Neutrophil (primary cell): ENCODE measurements around the gene PRCC.

ENCODE experiments used
- H3K27ac ChIP-seq: fragments of 200-600 bp; sonication (generic); 2 replicates; pipeline ENCODE4 v1.5.1; 2016; ENCODE audit warnings: mild to moderate bottlenecking, moderate library complexity
- H3K27me3 ChIP-seq: fragments of 200-600 bp; sonication (generic); 2 replicates; pipeline ENCODE4 v1.6.0; 2016; ENCODE audit warnings: mild to moderate bottlenecking
- H3K36me3 ChIP-seq: fragments of 200-600 bp; sonication (generic); 2 replicates; pipeline ENCODE4 v1.5.1; 2017
- H3K4me1 ChIP-seq, 2 experiments: fragments of 200-600 bp in 1 of 2; sonication (generic) in 1 of 2; 1 replicate in 1 of 2; 2 replicates in 1 of 2; pipeline versions ENCODE4 v1.5.1 to v1.6.1; 2013 to 2016; ENCODE audit warnings: low read depth in 1 of 2, low read length in 1 of 2, mild to moderate bottlenecking in 1 of 2, moderate library complexity in 1 of 2; ENCODE audit not compliant: control insufficient read depth in 1 of 2, insufficient read depth in 1 of 2
- H3K4me3 ChIP-seq, 2 experiments: fragments of 200-600 bp in 1 of 2; sonication (generic) in 1 of 2; 1 replicate in 1 of 2; 2 replicates in 1 of 2; pipeline ENCODE4 v1.5.1; 2013 to 2016; ENCODE audit warnings: low read depth in 1 of 2, low read length in 1 of 2, mild to moderate bottlenecking in 1 of 2, moderate library complexity in 1 of 2
- H3K9me3 ChIP-seq: fragments of 200-600 bp; sonication (generic); 2 replicates; pipeline ENCODE4 v1.5.1; 2016
- TF ChIP-seq, protein P1 (sequence below): fragments of 200-600 bp; sonication (generic); IDR thresholded peaks from 2 replicates; pipeline ENCODE4 v1.5.1; 2016; ENCODE audit warnings: antibody characterized with exemption

Gene PRCC

DNA sequence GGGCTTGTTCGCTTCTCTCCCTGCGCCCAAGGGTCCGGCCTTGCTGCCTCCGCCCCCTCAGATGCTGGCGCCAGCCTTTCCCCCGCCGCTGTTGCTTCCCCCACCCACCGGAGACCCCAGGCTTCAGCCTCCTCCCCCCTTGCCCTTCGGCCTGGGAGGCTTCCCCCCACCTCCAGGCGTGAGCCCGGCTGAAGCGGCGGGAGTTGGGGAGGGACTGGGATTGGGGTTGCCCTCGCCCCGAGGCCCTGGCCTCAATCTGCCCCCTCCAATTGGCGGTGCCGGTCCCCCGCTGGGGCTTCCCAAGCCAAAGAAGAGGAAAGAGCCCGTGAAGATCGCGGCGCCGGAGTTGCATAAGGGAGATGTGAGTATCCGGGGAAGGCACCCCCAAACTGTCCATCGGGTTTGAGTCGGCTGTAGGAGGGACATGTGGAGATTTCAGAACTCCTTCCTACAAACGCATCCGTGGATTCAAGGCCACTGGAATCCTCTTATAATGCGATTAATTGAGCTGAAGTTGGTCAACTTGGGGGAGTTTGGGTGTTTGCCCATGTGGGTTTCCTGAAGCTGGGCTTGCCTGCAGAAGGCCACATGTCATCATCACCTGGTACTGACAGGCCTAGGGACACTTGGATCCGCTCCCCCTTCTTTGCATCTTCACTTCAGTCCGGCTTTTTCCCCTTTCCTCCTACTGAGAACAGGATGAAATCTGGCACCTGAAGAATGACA, 707 bp downstream of the PRCC start:
- Histone ChIP-seq H3K36me3 (no peaks in the 10 kb centered on the region), H3K4me1 (peaks cover 33% of the 10 kb centered on the region in 2 experiments), H3K4me3 (peak overlapping the region; percentile 84 to 89), H3K9me3 (no peaks in the 10 kb centered on the region), H3K27me3 (no peaks in the 10 kb centered on the region), H3K27ac (peak overlapping the region; percentile 92)
- TF ChIP-seq, protein P1, sequence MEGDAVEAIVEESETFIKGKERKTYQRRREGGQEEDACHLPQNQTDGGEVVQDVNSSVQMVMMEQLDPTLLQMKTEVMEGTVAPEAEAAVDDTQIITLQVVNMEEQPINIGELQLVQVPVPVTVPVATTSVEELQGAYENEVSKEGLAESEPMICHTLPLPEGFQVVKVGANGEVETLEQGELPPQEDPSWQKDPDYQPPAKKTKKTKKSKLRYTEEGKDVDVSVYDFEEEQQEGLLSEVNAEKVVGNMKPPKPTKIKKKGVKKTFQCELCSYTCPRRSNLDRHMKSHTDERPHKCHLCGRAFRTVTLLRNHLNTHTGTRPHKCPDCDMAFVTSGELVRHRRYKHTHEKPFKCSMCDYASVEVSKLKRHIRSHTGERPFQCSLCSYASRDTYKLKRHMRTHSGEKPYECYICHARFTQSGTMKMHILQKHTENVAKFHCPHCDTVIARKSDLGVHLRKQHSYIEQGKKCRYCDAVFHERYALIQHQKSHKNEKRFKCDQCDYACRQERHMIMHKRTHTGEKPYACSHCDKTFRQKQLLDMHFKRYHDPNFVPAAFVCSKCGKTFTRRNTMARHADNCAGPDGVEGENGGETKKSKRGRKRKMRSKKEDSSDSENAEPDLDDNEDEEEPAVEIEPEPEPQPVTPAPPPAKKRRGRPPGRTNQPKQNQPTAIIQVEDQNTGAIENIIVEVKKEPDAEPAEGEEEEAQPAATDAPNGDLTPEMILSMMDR, result no peak

DNA sequence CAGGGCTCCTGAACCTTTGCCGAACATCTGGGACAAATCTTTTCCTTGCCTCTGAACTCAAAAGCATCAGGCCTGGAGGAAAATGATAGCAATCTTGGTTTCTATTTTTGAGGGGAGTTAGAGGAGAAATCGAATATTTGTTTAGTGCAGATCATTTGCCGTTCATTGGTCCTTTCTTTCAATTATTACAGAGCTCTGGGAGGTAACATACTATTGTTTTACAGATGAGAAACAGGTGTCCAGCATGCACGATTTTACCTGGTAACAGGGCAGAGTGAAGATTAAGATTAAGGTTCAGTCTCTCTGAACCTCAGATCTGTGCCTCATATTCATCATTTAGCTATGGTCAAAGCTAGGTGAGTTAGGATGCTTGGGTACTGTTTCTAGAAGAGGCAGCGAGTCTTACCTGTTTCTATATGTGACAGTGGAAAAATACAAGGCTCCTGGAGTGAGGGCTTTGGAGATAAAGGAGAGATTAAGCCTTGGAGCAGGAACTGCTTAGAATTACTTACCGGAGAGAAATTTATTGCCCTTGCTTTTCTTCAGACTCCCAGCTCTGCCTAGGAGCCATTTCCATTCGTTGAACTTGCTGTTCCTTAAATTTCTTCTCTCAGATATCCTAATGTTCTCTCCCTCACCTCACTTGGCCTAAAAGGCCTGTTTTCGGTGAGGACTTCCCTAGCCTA, 1.4 kb downstream of the PRCC start:
- Histone ChIP-seq H3K9me3 (no peaks in the 10 kb centered on the region), H3K36me3 (no peaks in the 10 kb centered on the region), H3K4me1 (peaks cover 33% of the 10 kb centered on the region in 2 experiments), H3K27me3 (no peaks in the 10 kb centered on the region), H3K4me3 (peak overlapping the region; percentile 84 to 89), H3K27ac (peak overlapping the region; percentile 92)
- TF ChIP-seq, protein P1, result no peak

DNA sequence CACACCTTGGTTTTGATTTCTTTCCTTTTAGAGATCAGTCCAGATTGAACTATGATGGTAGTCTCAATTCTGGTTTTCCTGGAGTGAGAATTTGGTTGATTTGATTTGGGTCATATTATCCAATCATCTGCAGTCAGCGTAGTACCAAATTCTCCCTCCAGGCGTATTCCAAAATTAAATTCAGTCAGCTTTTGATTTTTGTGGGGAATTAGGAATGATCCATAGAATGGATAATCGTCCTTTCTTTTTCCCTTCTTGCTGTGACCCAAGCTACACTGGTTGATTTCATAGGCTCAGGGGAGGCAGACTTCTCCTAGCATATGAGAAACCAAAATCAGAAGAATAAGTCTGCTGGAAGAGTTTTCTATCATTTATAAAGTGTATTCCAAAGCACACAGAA, 4.9 kb downstream of the PRCC start:
- H3K9me3 ChIP-seq, result no peaks in the 10 kb centered on the region
- TF ChIP-seq, protein P1, result no peak
- no peak overlapping the region for H3K4me3 ChIP-seq
- H3K36me3 ChIP-seq, result no peaks in the 10 kb centered on the region
- H3K27ac ChIP-seq, result no peak overlapping the region
- peaks cover 17% of the 10 kb centered on the region in 2 experiments for H3K4me1 ChIP-seq
- H3K27me3 ChIP-seq, result no peaks in the 10 kb centered on the region

DNA sequence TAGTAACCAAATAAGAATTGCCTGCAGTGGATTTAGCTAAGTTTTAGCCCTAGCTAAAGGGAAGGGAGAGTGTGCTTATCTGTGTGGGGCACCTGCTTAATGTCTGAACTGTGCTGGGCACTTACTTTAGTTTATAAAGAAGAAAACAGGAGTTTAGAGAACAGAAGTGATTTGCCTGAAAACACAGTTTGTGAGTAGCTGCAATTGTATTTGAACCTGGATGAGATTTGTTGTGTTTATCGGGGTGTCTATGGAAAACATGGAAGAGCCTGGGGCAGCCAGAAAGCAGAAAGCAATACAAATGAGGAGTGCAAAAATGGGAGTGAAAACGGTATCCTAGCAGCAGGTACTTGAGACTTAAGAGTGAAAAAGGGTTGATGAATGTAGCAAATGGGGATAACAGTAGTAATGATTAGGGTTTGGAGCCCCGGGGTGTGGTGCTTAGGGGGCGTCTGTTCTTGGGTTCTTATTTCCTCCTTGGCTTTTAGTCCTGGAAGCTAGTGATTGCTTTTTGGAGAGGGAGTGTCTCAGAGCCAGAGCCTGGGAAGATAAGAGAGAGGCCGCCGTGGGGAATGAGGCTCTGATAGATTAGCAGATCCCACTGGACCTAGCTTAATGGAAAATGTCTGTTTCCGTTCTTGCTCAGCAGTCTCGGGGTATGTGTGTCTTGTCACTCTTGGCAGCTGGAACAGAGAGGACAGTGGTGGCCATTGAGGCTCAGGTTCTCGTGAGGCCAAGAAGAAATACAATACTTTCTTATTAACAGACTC, 5.6 kb downstream of the PRCC start:
- H3K27ac ChIP-seq, result no peak overlapping the region
- H3K4me3 ChIP-seq, result no peak overlapping the region
- no peaks in the 10 kb centered on the region for H3K9me3 ChIP-seq
- H3K36me3 ChIP-seq, result no peaks in the 10 kb centered on the region
- TF ChIP-seq, protein P1, result no peak
- peaks cover 14% of the 10 kb centered on the region in 2 experiments for H3K4me1 ChIP-seq
- no peaks in the 10 kb centered on the region for H3K27me3 ChIP-seq

DNA sequence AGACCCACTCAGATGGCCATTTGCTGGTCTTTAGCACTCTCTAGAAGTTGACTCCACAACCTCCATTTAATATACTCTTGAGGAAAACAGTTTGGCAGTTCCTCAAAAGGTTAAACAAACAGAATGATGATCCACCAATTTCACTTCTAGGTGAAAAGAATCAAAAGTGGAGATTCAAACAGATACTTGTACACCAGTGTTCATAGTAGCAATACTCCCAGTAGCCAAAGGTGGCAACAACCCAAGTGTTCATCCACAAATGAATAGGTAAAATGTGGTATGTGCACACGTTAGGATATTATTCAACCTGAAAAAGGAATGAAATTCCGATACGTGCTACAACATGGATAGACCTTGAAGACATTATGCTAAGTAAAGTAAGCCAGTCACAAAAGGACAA, 6.3 kb downstream of the PRCC start:
- Histone ChIP-seq H3K27me3 (no peaks in the 10 kb centered on the region), H3K9me3 (no peaks in the 10 kb centered on the region), H3K4me3 (no peak overlapping the region), H3K27ac (no peak overlapping the region), H3K36me3 (no peaks in the 10 kb centered on the region), H3K4me1 (peaks cover 7% of the 10 kb centered on the region in 2 experiments)
- TF ChIP-seq, protein P1, result no peak
